HFFc6 (cell line): ENCODE data around the gene NUBPL. TPM values are rescaled to one million over a fixed set of nuclear protein-coding genes. Genes with fewer than 3 reads are reported as not detected.

Experiments
- DNase-seq: peaks from one replicate; pipeline ENCODE4 v3.0.0-alpha.2; 2018
- H3K27ac Mint-ChIP-seq: 2 replicates; pipeline ENCODE4 v1.8.0; 2020; ENCODE audit warnings: mild to moderate bottlenecking, mixed read lengths
- H3K27me3 Mint-ChIP-seq: 2 replicates; pipeline ENCODE4 v1.8.0; 2021; ENCODE audit warnings: mild to moderate bottlenecking, moderate library complexity, mixed read lengths; ENCODE audit not compliant: insufficient read depth
- H3K36me3 Mint-ChIP-seq: 2 replicates; pipeline ENCODE4 v1.8.0; 2021; ENCODE audit warnings: low read depth, mixed read lengths
- H3K4me1 Mint-ChIP-seq: 2 replicates; pipeline ENCODE4 v1.8.0; 2020; ENCODE audit warnings: low read depth, mixed read lengths
- H3K4me3 Mint-ChIP-seq: 2 replicates; pipeline ENCODE4 v1.8.0; 2020; ENCODE audit warnings: mild to moderate bottlenecking, moderate library complexity, mixed read lengths
- H3K9me3 Mint-ChIP-seq: 2 replicates; pipeline ENCODE4 v1.8.0; 2020; ENCODE audit warnings: mild to moderate bottlenecking, mixed read lengths
- CTCF ChIP-seq: fragments of 200-600 bp; sonication (generic); IDR thresholded peaks from 2 replicates; pipeline ENCODE4 v1.5.0; 2021; ENCODE audit warnings: antibody characterized with exemption, mild to moderate bottlenecking
- total RNA-seq, 6 experiments: library from RNA; stranded (reverse); fragmentation: NEBNext Ultra II Directional; extraction: Animal tissue kit (Norgen Biotek cat#: 25700); gene quantifications; 2 replicates in 1 of 6; 3 replicates in 5 of 6; pipeline ENCODE4 v1.2.3, GENCODE V29; 2021

NUBPL gene
- total RNA-seq, 6 experiments from 2014 or later = 8.2 to 10.7 (median 9.7) TPM

GRCh38 chr14:31902945-31903646 is 341.9 kb downstream of the NUBPL start:
- H3K4me3 Mint-ChIP-seq = no peak overlapping the region
- no peak for TF ChIP-seq CTCF
- H3K9me3 Mint-ChIP-seq = no peaks in the 10 kb centered on the region
- no peaks in the 10 kb centered on the region for H3K27me3 Mint-ChIP-seq
- H3K27ac Mint-ChIP-seq = no peak overlapping the region
- no peak for DNase-seq
- no peaks in the 10 kb centered on the region for H3K36me3 Mint-ChIP-seq
- peaks cover 5% of the 10 kb centered on the region; the same call in 1 of the 2 replicates for H3K4me1 Mint-ChIP-seq

- no peak overlapping the region for H3K4me3 Mint-ChIP-seq
- no peaks in the 10 kb centered on the region for H3K36me3 Mint-ChIP-seq
- no peak for DNase-seq
- peaks cover 3% of the 10 kb centered on the region; the same call in 1 of the 2 replicates for H3K27me3 Mint-ChIP-seq
- H3K9me3 Mint-ChIP-seq = peaks cover 14% of the 10 kb centered on the region; the same call in 1 of the 2 replicates
- no peak for TF ChIP-seq CTCF
- no peaks in the 10 kb centered on the region for H3K4me1 Mint-ChIP-seq
- H3K27ac Mint-ChIP-seq = no peak overlapping the region
Observed at GRCh38 chr14:31909977-31910376, 348.8 kb downstream of the NUBPL start.

Other genes with a start within 250 kb of the NUBPL start
- 10 to 100 TPM; 59.7 to 83.3 (median 66.4) TPM for gene HEATR5A, start 140.9 kb upstream of the NUBPL start, total RNA-seq
- 10 to 100 TPM; 24.8 to 31.3 (median 29.0) TPM for gene DTD2, start 103.9 kb upstream of the NUBPL start, total RNA-seq
- not detected for gene GPR33, start 73.4 kb upstream of the NUBPL start, total RNA-seq